Prostate gland (tissue), 2 donors: ENCODE results near the gene SPINK2. TPM values are rescaled to one million over a fixed set of nuclear protein-coding genes. Genes with fewer than 3 reads are reported as not detected.
A peak's percentile ranks its signal among the peaks of the same experiment; 100 is the strongest.

Source experiments
- DNase-seq: peaks from one replicate; pipeline ENCODE4 v3.0.0-alpha.2; 2019; ENCODE audit warnings: low spot score
- H3K27ac ChIP-seq, 2 donors: fragments of 200-600 bp; sonication (generic); 2 replicates each; pipeline ENCODE4 v1.5.1; 2017 to 2019
- H3K27me3 ChIP-seq: fragments of 200-600 bp; sonication (generic); replicated peaks from 2 replicates; pipeline ENCODE4 v1.5.1; 2019; ENCODE audit not compliant: insufficient read depth
- H3K36me3 ChIP-seq, 2 donors: fragments of 200-600 bp; sonication (generic); 1 replicate in 1 of 2; 2 replicates in 1 of 2; pipeline versions ENCODE4 v1.5.1 to v1.8.1; 2017 to 2019
- H3K4me1 ChIP-seq: fragments of 200-600 bp; sonication (generic); replicated peaks from 2 replicates; pipeline ENCODE4 v1.5.1; 2019
- H3K4me3 ChIP-seq, 2 donors: fragments of 200-600 bp; sonication (generic); 2 replicates each; pipeline ENCODE4 v1.5.1; 2017 to 2019
- H3K9me3 ChIP-seq: fragments of 200-600 bp; sonication (generic); 2 replicates; pipeline ENCODE4 v1.5.1; 2017
- POLR2A ChIP-seq: fragments of 450-650 bp; IDR thresholded peaks from one replicate; pipeline ENCODE4 v1.6.1; 2016; ENCODE audit warnings: antibody characterized with exemption, mild to moderate bottlenecking
- POLR2AphosphoS5 ChIP-seq: sonication (generic); formaldehyde crosslinking; IDR thresholded peaks from one replicate; pipeline ENCODE4 v1.6.1; 2017; ENCODE audit warnings: antibody characterized with exemption
- WGBS: methylation state at CpG from one replicate; pipeline ENCODE4 v1.1.5; 2018; 5-methylcytosine and 5-hydroxymethylcytosine counted together
- intact Hi-C: fragments of 100-400 bp; cut with DNase I; formaldehyde crosslinking; loops from one replicate; pipeline ENCODE4 v1.14.2; 2022
- total RNA-seq, 2 donors: library from RNA; depleted of rRNA; stranded (reverse); fragments of >200 nt; gene quantifications; one replicate each; pipeline ENCODE4 v1.1.0, GENCODE V29; 2016
- TF ChIP-seq, protein P1 (sequence below), 4 experiments: fragments of 200-600 bp in 2 of 4; fragments of 450-650 bp in 2 of 4; sonication (generic) in 2 of 4; IDR thresholded peaks; 1 replicate in 3 of 4; 2 replicates in 1 of 4; pipeline ENCODE4 v1.5.1; 2016 to 2019; ENCODE audit warnings: antibody characterized with exemption in 4 of 4, mild to moderate bottlenecking in 2 of 4, moderate library complexity in 2 of 4

Gene SPINK2
- total RNA-seq, 2 donors from 2014 or later: 53.4 TPM; not detected in 1

DNA sequence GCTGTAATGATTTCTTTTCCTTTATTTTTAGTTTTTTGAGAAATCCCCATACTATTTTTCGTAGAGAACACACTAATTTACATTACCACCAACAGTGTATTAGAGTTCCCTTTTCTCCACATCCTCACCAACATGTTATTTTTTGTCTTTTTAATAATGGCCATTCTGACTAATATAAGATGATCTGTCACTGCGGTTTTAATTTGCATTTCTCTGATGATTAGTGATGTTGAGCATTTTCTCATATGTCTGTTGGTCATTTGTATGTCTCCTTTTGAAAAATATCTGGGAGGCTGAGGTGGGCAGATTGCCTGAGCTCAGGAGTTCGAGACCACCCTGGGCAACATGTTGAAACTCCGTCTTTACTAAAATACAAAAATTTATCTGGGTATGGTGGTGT, 30.2 kb downstream of the SPINK2 start:
- intact Hi-C loops: no loop called here

DNA sequence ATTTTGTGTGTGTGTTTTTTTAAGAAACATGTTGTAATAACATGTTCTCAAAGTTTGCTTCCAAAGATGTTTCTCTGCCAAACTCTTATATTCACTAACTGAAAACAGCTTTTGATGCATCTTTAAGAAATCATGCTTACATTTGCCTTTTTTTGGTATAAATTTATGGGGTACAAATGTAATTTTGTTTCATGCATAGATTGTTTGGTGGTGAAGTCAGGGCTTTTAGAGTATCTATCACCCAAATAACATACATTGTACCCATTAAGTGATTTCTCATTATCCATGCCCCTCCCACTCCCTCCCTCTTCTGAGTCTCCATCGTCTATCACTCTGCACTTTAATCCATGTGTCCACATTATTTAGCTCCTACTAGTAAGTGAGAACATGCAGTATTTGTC, 30.8 kb downstream of the SPINK2 start:
- no peaks in the 10 kb centered on the region for H3K9me3 ChIP-seq
- intact Hi-C loops: no loop called here
- no peak overlapping the region for H3K4me3 ChIP-seq
- no peak for TF ChIP-seq POLR2AphosphoS5
- TF ChIP-seq, protein P1, sequence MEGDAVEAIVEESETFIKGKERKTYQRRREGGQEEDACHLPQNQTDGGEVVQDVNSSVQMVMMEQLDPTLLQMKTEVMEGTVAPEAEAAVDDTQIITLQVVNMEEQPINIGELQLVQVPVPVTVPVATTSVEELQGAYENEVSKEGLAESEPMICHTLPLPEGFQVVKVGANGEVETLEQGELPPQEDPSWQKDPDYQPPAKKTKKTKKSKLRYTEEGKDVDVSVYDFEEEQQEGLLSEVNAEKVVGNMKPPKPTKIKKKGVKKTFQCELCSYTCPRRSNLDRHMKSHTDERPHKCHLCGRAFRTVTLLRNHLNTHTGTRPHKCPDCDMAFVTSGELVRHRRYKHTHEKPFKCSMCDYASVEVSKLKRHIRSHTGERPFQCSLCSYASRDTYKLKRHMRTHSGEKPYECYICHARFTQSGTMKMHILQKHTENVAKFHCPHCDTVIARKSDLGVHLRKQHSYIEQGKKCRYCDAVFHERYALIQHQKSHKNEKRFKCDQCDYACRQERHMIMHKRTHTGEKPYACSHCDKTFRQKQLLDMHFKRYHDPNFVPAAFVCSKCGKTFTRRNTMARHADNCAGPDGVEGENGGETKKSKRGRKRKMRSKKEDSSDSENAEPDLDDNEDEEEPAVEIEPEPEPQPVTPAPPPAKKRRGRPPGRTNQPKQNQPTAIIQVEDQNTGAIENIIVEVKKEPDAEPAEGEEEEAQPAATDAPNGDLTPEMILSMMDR (IDR thresholded peaks at IDR 0.05): no peak
- no peak for TF ChIP-seq POLR2A
- no peak for DNase-seq
- no peak overlapping the region for H3K27ac ChIP-seq
- no peaks in the 10 kb centered on the region for H3K27me3 ChIP-seq
- H3K4me1 ChIP-seq: no peaks in the 10 kb centered on the region
- 38% methylated on average over 1 of the region's 1 CpG for whole genome bisulfite sequencing
- no peaks in the 10 kb centered on the region for H3K36me3 ChIP-seq

More for the DNA sequence above, 30.2 kb downstream of the SPINK2 start:
- Histone ChIP-seq H3K36me3 (no peaks in the 10 kb centered on the region), H3K27ac (no peak overlapping the region), H3K4me3 (no peak overlapping the region), H3K9me3 (no peaks in the 10 kb centered on the region), H3K4me1 (no peaks in the 10 kb centered on the region), H3K27me3 (no peaks in the 10 kb centered on the region)
- TF ChIP-seq, protein P1 (IDR thresholded peaks at IDR 0.05): no peak
- TF ChIP-seq POLR2A (no peak), POLR2AphosphoS5 (no peak)
- WGBS: 91% methylated on average over 4 of the region's 4 CpGs
- no peak for DNase-seq

DNA sequence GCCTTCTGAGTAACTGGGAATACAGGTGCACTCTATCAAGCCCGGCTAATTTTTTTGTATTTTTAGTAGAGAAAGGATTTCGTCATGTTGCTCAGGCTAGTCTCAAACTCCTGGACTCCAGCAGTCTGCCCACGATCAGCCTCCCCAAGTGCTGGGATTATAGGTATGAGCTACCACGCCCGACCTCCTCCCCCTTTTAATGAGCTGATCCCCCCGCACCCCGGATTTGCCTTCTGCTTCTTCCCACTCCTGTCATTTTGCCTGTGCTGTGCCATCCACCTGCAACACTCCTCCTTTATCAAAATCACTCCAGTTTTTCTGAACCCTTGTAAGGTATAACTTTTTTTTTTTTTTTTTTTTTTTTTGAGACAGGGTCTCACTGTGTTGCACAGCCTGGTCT, 33.4 kb downstream of the SPINK2 start:
- no peak for TF ChIP-seq POLR2AphosphoS5
- no peak for TF ChIP-seq POLR2A
- TF ChIP-seq, protein P1 (IDR thresholded peaks at IDR 0.05): no peak
- H3K4me1 ChIP-seq: no peaks in the 10 kb centered on the region
- no peak overlapping the region for H3K4me3 ChIP-seq
- H3K27me3 ChIP-seq: no peaks in the 10 kb centered on the region
- H3K9me3 ChIP-seq: no peaks in the 10 kb centered on the region
- intact Hi-C loops: no loop called here
- no peaks in the 10 kb centered on the region for H3K36me3 ChIP-seq
- H3K27ac ChIP-seq: no peak overlapping the region
- DNase-seq: no peak
- 83% methylated on average over 7 of the region's 7 CpGs for WGBS

DNA sequence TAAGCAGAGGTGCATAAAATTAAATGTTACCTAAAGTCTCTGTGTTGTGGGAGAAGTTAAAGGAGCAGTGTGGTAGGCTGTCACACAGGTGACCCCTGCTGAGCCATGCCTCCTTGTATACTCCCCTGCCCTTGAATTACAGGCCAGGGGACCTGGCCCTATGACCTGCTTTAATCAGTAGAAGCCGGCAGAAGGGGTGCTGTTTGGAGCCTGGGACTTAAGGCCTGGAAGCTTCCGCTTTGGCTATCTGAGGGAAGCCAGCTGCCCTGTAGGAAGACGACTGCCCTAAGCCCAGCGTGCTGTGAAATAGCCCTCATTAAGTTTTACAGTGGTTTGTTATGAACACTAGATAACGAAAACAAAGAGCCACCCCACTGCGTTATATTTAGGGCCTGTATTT, 34.1 kb downstream of the SPINK2 start:
- no peak for TF ChIP-seq POLR2AphosphoS5
- TF ChIP-seq, protein P1 (IDR thresholded peaks at IDR 0.05): no peak
- no peak for TF ChIP-seq POLR2A
- intact Hi-C loops: no loop called here
- Histone ChIP-seq H3K4me1 (no peaks in the 10 kb centered on the region), H3K27me3 (no peaks in the 10 kb centered on the region), H3K27ac (peak overlapping the region in 1 of 2 donors; percentile 24), H3K9me3 (no peaks in the 10 kb centered on the region), H3K36me3 (no peaks in the 10 kb centered on the region), H3K4me3 (no peak overlapping the region)
- no peak for DNase-seq
- 43% methylated on average over 6 of the region's 6 CpGs for WGBS

DNA sequence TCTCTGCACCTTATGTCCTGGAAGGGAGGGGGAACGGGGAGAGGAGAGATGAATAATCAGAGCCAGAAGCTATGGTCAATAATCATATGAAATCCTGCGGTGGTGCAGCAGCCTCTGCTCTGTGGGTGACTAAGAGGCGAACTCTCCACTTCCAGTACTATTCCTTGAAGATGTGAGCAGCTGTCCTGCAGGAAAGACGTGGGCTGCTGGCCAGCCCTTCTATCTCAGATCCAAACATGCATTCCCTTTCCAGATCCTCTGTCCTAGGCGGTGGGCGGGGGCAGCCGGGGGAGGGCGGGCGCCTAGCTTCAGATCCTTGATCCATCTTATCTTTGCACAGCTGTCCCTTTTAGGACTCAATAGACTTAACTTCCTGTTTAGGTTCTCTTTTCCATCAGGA, 34.5 kb downstream of the SPINK2 start:
- 24% methylated on average over 8 of the region's 9 CpGs for WGBS
- Histone ChIP-seq H3K27ac (peak overlapping the region in 1 of 2 donors; percentile 24), H3K36me3 (no peaks in the 10 kb centered on the region), H3K27me3 (no peaks in the 10 kb centered on the region), H3K9me3 (no peaks in the 10 kb centered on the region), H3K4me1 (no peaks in the 10 kb centered on the region), H3K4me3 (no peak overlapping the region)
- TF ChIP-seq, protein P1 (IDR thresholded peaks at IDR 0.05): no peak
- TF ChIP-seq POLR2A: no peak
- TF ChIP-seq POLR2AphosphoS5: no peak
- DNase-seq: no peak
- intact Hi-C loops: no loop called here
